ENCODE measurements around the gene FES. TPM values are rescaled to one million over a fixed set of nuclear protein-coding genes. Genes with fewer than 3 reads are reported as not detected.
"Not testable (repeated sequence)": the region's sequence is repeated elsewhere in the genome, so short reads cannot be mapped to it uniquely, and the experiment has no call there.

The FES gene
- total and polyA plus RNA-seq, 7 donors: 4.2 to 8.1 (median 7.1) TPM

DNA sequence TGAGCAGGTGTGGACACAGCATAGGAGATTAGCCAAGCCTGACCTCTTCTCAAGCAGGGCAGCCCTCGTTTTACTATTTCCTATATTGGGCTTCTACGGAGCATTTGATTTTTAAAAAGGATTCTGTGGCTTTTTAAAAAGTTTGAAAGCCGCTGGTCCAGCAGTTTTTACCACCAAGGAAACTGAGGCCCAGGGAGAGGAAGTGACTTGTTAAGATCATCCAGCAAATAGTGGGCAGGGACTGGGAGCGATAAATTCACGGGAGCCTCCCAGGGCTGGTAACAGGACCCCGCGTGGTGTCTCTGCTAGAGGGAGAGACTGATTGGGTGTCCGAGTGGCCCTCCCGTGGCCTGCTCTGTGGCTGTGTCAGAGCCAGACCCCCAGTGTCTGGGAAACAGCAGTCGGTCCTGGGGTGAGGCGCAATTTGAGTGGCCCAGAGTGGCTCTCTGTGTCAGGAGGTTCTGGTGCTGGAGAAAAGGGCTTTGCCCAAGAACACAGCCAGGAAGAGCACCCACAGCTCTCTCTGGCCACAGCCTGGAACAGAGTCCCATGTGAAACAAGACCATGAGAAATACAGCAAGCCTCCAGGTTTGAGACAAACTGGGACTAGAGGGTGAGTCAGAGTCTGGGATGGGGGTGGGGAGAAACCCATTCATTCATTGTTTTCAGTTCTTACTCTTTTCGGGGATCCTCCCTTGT, 11.7 kb upstream of the FES start:
- intact Hi-C loops (cut with DNase I): loop anchor here (5.0 kb wide), 2 partner anchors 155 to 210 kb away; partner anchors contain the start of gene BLM (in 2 of the 2)
- Histone ChIP-seq H3K27ac (peak overlapping the region; percentile 93), H3K27me3 (ENCODE audit: insufficient read depth in 3 of 3, low read length in 2 of 3) (no peaks in the 10 kb centered on the region), H3K9me3 (no peaks in the 10 kb centered on the region), H3K36me3 (ENCODE audit: insufficient read depth in 1 of 2, low read depth in 1 of 2) (peaks cover 0 to 24% of the 10 kb centered on the region in 2 donors), H3K4me1 (peaks cover 39% of the 10 kb centered on the region), H3K4me3 (peak overlapping the region; percentile 82)
- TF ChIP-seq, protein P1, sequence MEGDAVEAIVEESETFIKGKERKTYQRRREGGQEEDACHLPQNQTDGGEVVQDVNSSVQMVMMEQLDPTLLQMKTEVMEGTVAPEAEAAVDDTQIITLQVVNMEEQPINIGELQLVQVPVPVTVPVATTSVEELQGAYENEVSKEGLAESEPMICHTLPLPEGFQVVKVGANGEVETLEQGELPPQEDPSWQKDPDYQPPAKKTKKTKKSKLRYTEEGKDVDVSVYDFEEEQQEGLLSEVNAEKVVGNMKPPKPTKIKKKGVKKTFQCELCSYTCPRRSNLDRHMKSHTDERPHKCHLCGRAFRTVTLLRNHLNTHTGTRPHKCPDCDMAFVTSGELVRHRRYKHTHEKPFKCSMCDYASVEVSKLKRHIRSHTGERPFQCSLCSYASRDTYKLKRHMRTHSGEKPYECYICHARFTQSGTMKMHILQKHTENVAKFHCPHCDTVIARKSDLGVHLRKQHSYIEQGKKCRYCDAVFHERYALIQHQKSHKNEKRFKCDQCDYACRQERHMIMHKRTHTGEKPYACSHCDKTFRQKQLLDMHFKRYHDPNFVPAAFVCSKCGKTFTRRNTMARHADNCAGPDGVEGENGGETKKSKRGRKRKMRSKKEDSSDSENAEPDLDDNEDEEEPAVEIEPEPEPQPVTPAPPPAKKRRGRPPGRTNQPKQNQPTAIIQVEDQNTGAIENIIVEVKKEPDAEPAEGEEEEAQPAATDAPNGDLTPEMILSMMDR (IDR thresholded peaks at IDR 0.05): no peak
- ATAC-seq (peak; percentile 45 to 71 (median 62)), DNase-seq (peak in 1 of 2 donors; percentile 67)
- 16 to 25% (median 16%) methylated on average over 12 of the region's 12 CpGs for WGBS, 3 donors

DNA sequence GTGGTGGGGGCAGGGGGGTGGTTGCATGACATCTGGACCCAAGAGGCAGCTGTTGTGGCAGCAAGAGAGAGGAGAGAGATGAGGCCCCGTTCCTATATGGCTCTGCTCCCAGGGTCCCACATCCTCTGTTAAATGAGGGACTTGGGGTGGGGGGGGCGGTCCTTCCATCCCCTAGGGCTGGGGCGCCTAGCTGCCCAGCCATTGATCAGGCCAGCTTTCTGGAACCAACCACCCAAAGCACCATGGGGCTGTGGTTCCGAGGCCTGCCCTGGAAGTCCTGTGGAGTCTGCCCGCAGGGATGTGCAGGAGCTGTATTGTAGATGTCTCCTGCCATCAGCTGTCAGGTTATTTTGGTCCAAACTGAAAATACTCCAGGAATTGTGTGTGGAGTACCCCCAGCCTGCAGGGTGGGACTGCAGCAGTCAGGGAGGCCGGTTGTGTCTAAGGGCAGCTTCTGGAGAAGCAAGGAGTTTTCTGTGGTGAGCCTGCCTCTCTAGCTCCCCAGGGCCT, 10.8 kb upstream of the FES start:
- Histone ChIP-seq H3K27ac (peak overlapping the region; percentile 1), H3K4me1 (peaks cover 39% of the 10 kb centered on the region), H3K4me3 (peak overlapping the region; percentile 82), H3K36me3 (ENCODE audit: insufficient read depth in 1 of 2, low read depth in 1 of 2) (peaks cover 0 to 33% of the 10 kb centered on the region in 2 donors), H3K9me3 (no peaks in the 10 kb centered on the region), H3K27me3 (ENCODE audit: insufficient read depth in 3 of 3, low read length in 2 of 3) (no peaks in the 10 kb centered on the region)
- TF ChIP-seq, protein P1 (IDR thresholded peaks at IDR 0.05): no peak
- intact Hi-C loops (cut with DNase I): loop anchor here (5.0 kb wide), 2 partner anchors 156 to 211 kb away; partner anchors contain the start of gene BLM (in 2 of the 2)
- ATAC-seq (no peak), DNase-seq (no peak)
- WGBS, 3 donors: 50 to 66% (median 50%) methylated on average over 6 of the region's 6 CpGs

DNA sequence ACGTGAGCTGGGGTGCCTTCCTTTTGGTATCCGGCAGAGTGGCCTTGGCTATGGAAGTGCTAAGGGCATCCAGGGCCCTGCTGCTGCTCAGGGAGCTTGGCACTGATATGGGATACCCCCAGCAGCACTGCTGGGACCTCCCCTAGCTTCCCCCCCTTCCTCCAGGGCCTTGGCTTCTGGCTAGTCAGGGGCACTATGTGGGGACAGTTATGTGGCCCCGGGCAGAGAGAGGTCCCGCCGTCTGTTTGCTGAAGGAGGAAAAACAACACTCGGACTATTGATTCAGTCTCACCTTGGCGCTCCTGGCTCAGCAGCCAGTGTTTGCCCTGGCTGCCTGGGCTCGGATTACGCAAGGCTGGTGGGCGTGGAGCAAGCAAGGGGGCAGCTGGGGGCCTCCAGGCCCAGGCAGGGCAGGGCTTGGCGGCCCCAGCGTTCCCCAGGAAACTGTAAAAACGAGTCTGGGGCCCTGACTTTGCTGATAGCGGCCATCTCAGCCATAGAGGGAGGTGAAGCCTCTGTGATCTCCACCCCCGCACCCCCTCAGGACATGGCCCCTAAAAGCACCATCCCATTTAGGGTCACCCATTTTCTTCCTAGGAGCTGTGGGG, 10.2 kb upstream of the FES start:
- peaks cover 0 to 38% of the 10 kb centered on the region in 2 donors for H3K36me3 ChIP-seq (ENCODE audit: insufficient read depth in 1 of 2, low read depth in 1 of 2)
- DNase-seq (no peak), ATAC-seq (no peak)
- intact Hi-C loops (cut with DNase I): loop anchor here (5.0 kb wide), 2 partner anchors 157 to 212 kb away; partner anchors contain the start of gene BLM (in 2 of the 2)
- WGBS, 3 donors: 37 to 59% (median 41%) methylated on average over 14 to 15 of the region's 15 CpGs
- H3K27ac ChIP-seq: peak overlapping the region; percentile 1
- H3K4me1 ChIP-seq: peaks cover 37% of the 10 kb centered on the region
- no peaks in the 10 kb centered on the region for H3K9me3 ChIP-seq
- H3K4me3 ChIP-seq: peak overlapping the region; percentile 82
- TF ChIP-seq, protein P1 (IDR thresholded peaks at IDR 0.05): no peak
- H3K27me3 ChIP-seq (ENCODE audit: insufficient read depth in 3 of 3, low read length in 2 of 3): no peaks in the 10 kb centered on the region

DNA sequence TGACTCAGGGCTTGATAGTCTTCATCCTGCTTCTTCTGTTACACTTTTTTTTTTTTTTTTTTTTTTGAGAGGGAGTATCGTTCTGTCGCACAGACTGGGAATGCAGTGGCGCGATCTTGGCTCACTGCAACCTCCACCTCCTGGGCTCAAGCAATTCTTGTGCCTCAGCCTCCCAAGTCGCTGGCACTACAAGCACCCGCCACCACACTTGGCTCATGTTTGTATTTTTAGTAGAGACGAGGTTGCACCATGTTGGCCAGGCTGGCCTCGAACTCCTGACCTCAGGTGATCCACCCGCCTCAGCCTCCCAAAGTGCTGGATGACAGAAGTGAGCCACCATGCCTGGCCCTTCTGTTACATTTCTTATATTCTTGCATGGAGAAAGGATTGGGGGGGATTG, 9.3 kb upstream of the FES start:
- not testable (repeated sequence) for H3K9me3 ChIP-seq; H3K27me3 ChIP-seq (ENCODE audit: insufficient read depth in 3 of 3, low read length in 2 of 3); DNase-seq; H3K4me3 ChIP-seq; ATAC-seq; H3K27ac ChIP-seq
- Histone ChIP-seq H3K4me1 (peaks cover 28% of the 10 kb centered on the region), H3K36me3 (ENCODE audit: insufficient read depth in 1 of 2, low read depth in 1 of 2) (peaks cover 7 to 47% of the 10 kb centered on the region in 2 donors)
- WGBS, 3 donors: 70 to 83% (median 79%) methylated on average over 9 of the region's 9 CpGs
- intact Hi-C loops (cut with DNase I): loop anchor here (5.0 kb wide), 2 partner anchors 158 to 213 kb away; partner anchors contain the start of gene BLM (in 2 of the 2)

DNA sequence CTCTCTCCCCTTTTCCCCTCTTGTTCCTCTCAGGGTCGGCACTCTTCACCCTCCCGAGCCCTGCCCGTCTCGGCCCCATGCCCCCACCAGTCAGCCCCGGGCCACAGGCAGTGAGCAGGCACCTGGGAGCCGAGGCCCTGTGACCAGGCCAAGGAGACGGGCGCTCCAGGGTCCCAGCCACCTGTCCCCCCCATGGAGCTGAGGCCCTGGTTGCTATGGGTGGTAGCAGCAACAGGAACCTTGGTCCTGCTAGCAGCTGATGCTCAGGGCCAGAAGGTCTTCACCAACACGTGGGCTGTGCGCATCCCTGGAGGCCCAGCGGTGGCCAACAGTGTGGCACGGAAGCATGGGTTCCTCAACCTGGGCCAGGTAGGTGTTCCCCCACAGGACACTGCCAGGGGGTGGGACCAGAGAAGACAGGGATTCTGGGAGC, 8.7 kb upstream of the FES start:
- DNase-seq: no peak
- Histone ChIP-seq H3K4me3 (no peak overlapping the region), H3K27me3 (ENCODE audit: insufficient read depth in 3 of 3, low read length in 2 of 3) (no peaks in the 10 kb centered on the region), H3K27ac (no peak overlapping the region), H3K36me3 (ENCODE audit: insufficient read depth in 1 of 2, low read depth in 1 of 2) (peaks cover 7 to 53% of the 10 kb centered on the region in 2 donors), H3K4me1 (peaks cover 22% of the 10 kb centered on the region), H3K9me3 (no peaks in the 10 kb centered on the region)
- WGBS, 3 donors: 90 to 93% (median 91%) methylated on average over 12 of the region's 12 CpGs
- no peak for ATAC-seq
- TF ChIP-seq, protein P1 (IDR thresholded peaks at IDR 0.05): no peak
- intact Hi-C loops (cut with DNase I): no loop called here
